GM12801 (cell line): ENCODE measurements around the gene LRRC14B.

ENCODE experiments used
- TF ChIP-seq, protein P1 (sequence below): IDR thresholded peaks from one replicate; pipeline ENCODE4 v1.5.1; 2011; ENCODE audit warnings: control low read depth; ENCODE audit not compliant: insufficient read length; ENCODE audit errors: extremely low read depth

LRRC14B gene

DNA sequence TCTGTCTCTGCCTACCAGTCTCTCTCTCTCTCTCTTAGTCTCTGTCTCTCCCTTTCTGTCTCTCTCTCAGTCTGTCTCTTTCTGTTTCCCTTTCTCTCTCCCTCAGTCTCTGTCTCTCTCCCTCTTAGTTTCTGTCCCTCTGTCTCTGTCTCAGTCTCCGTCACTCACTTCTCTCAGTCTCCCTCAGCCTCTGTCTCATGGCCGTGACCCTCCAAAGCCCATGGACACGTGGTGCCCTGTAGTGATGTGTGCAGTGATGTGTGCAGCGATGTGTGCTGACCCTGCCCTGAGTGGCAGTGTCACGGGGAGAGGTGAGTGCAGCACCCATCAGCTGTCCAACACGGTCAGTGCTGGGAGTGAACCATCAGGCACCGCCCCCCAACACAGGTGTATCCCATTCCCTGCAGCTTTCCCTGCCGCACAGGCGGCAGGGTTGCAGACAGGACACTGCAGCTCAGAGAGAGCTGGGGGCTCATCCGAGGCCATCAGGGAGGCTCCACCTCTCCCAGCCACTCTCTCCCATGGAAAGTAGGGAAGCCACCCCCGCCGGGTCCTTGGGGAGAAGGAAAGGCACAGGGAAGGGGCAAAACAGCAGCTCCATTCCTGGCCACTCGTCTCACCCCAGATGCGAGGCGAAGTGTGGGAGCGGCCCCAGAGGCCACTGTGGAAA, 794 bp upstream of the LRRC14B start:
- TF ChIP-seq, protein P1, sequence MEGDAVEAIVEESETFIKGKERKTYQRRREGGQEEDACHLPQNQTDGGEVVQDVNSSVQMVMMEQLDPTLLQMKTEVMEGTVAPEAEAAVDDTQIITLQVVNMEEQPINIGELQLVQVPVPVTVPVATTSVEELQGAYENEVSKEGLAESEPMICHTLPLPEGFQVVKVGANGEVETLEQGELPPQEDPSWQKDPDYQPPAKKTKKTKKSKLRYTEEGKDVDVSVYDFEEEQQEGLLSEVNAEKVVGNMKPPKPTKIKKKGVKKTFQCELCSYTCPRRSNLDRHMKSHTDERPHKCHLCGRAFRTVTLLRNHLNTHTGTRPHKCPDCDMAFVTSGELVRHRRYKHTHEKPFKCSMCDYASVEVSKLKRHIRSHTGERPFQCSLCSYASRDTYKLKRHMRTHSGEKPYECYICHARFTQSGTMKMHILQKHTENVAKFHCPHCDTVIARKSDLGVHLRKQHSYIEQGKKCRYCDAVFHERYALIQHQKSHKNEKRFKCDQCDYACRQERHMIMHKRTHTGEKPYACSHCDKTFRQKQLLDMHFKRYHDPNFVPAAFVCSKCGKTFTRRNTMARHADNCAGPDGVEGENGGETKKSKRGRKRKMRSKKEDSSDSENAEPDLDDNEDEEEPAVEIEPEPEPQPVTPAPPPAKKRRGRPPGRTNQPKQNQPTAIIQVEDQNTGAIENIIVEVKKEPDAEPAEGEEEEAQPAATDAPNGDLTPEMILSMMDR, result no peak

DNA sequence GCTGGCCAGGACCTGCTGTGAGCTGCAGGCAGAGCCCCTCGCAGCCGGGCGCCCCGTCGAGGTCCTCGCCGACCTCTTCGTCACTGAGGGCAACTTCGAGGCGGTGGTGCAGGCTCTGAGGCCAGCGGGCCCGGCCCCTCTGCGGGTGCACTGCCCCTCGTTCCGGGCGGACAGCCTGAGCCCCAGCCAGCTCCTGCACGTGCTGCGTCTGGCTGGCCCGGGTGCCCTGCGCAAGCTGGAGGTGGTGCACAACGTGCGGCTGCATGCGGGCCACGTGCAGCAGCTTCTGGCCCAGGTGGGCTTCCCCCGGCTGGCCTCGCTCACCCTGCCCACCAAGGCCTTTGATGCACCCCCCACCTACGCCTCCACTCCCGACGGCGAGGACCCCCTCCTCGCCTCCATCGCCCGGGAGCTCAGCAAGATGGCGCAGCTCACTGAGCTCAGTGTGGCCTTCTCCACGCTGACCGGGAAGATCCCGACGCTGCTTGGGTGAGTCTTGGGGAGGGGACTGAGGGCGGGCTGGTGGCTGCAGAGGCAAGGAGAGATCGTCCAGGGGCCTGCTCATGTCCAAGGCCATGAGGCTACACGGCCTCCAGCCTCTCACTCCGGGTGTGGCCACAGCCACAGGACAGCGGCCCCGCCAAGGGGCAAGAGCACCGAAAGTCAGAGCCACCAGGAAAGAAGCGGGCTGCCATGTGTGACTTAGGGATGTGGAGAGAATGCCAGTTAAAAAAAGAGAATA, 825 bp downstream of the LRRC14B start:
- TF ChIP-seq, protein P1, result no peak

DNA sequence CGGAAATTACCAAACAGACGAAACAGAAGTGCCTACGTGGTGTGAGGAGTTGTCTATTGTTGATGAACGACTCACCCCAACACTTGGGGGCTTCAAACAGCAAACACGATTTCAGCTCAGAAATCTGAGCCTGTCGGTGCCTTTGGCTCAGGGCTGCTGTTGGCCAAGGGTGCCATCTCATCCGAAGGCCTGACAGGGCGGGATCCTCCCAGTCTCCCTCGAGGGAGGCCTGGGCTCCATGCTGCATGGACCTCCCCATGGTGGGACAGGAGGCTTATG, 1.3 kb downstream of the LRRC14B start:
- TF ChIP-seq, protein P1, result no peak

DNA sequence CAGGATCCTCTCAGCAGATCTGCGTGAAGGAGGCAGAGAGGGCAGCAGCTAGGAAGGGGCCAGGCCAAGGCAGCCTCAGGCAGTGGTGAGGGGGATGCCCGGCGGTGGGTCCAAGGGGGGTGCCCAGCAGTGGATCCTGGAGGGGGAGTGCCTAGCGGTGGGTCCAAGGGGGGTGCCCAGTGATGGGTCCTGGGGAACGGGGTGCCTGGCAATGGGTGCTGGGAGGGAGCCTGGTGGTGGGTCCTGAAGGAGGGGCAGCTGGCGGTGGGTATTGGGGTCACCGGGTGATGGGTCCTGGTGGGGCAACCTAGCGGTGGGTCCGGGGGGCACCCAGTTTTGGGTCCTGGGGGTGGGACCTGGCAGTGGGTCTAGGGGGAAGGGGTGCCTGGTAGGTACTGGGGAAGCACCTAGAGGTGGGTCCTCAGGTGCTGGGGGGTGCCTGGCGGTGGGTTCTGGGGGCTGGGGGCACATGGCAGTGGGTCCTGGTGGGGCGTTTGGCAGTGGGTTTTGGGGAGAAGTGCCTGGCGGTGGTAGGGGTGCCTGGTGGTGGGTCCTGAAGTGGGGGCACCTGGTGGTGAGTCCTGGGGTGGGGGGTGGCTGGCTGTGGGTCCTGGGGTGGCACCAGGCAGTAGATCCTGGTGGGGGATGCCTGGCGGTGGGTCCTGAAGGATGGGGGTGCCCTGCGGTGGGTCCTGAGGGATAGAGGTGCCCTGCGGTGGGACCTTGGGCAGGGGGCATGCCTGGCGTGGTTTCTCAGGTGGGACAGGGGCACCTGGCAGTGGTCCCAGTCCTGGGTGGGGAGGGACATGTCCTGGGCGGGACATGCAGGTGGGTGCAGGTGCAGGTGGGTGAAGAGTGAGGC, 1.9 kb downstream of the LRRC14B start:
- TF ChIP-seq, protein P1, result no peak

DNA sequence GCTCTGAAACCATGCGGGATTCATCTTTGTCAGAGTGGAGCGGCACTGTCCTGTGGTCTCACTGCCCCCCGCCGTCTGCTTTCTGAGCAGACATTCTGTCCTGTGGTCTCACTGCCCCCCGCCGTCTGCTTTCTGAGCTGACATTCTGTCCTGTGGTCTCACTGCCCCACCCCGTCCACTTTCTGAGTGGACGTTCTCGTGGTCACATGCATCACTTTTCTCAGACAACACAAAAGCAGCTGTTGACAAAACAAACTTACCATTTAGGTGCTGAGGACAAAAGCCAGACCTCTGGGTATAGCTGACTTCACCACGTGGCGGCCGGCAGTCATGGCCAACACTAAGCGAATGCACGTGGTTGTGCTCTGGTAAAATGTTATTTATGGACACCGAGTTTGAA, 2.8 kb downstream of the LRRC14B start:
- TF ChIP-seq, protein P1, result no peak

DNA sequence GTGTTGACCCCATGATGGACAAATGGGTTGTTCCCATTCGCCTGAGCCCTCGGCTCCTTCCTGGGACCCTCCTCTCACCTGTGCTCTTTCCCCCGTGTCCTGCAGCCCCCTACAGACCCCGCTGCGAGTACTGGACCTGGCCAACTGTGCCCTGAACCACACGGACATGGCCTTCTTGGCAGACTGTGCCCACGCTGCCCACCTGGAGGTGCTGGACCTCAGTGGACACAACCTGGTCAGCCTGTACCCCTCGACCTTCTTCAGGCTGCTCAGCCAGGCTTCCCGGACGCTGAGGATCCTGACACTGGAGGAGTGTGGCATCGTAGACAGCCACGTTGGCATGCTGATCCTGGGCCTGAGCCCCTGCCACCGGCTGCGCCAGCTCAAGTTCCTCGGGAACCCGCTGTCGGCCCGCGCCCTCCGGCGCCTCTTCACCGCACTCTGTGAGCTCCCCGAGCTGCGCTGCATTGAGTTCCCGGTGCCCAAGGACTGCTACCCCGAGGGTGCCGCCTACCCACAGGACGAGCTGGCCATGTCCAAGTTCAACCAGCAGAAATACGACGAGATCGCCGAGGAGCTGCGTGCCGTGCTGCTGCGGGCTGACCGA, 3.4 kb downstream of the LRRC14B start:
- TF ChIP-seq, protein P1, result no peak

DNA sequence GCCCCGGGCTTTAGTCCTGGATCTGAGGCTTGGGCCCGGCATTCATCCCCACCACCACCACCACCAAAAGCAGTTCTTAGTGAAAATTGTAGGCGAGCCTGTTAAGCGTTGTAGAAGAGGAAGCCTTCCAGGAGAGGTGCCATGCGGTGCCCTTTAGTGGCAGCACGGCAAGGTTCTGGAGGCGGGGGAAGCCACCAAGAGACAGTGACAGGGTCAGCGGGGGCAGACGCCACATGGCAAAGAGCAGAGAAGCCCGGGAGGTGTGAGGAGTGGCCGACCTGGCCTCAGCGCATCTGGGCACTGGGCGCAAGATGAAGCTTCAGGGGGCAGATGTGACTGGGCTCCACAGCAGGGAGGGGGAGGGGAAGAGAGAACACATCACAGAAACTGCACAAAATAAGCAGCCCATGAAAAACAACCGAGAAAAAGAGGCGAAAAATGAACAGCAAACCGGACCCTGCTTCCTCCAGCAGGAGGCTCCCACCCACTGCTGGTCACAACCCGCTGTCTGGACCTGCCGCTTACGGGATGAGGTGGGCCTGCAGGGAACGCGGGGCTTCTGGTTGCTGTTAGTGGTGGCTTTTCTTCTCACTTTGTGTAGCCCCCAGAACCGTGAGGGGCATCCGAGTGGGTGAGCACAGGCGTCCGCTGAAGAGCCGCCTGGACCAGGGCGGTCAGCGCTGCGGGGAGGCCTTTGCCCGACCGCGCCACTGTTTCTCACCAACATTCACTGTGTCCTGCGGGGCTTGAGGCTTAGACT, 4.3 kb downstream of the LRRC14B start:
- TF ChIP-seq, protein P1, result no peak
